Peyer's patch (tissue), 4 donors: Measurements from ENCODE around the gene BCAS3.

Experiments
- CTCF ChIP-seq, 6 experiments: fragments of 450-650 bp in 4 of 6; fragments of 200-600 bp in 2 of 6; sonication (generic) in 1 of 6; IDR thresholded peaks; one replicate each; pipeline ENCODE4 v1.5.1; 2017 to 2019; ENCODE audit warnings: antibody characterized with exemption in 6 of 6, mild to moderate bottlenecking in 3 of 6, moderate library complexity in 1 of 6
- POLR2A ChIP-seq, 2 donors: fragments of 450-650 bp; IDR thresholded peaks; one replicate each; pipeline ENCODE4 v1.5.1; 2017; ENCODE audit warnings: antibody characterized with exemption in 2 of 2, mild to moderate bottlenecking in 2 of 2, moderate library complexity in 2 of 2

- TF ChIP-seq POLR2A (IDR thresholded peaks at IDR 0.05) (no peak), CTCF (IDR thresholded peaks at IDR 0.05) (peak; percentile 47 to 86 (median 80))
Observed at GRCh38 chr17:61416540-61417363, 739.1 kb downstream of the BCAS3 start.
